ENCODE measurements around the gene NECTIN2.
A peak's percentile ranks its signal among the peaks of the same experiment; 100 is the strongest.

NECTIN2 gene

GRCh38 chr19:44889830-44890365 lies 43.8 kb downstream of the NECTIN2 start:
- H3K9ac ChIP-seq (ENCODE audit: low read length) = peak overlapping the region; percentile 71
- TF ChIP-seq CTCF (IDR thresholded peaks at IDR 0.05; ENCODE audit: low read depth, low read length) = no peak
- no peak for TF ChIP-seq EZH2phosphoT487 (IDR thresholded peaks at IDR 0.05; ENCODE audit: low read depth)
- peak overlapping the region; percentile 80 for H3K4me3 ChIP-seq (ENCODE audit: low read length)
- H3K36me3 ChIP-seq (replicated peaks; ENCODE audit: low read depth, low read length) = peaks cover 22% of the 10 kb centered on the region
- H3K9me3 ChIP-seq (ENCODE audit: insufficient read depth, low read length) = no peaks in the 10 kb centered on the region
- peak overlapping the region; percentile 79 for H2AFZ ChIP-seq (ENCODE audit: low read depth, low read length)
- peaks cover 39% of the 10 kb centered on the region for H3K79me2 ChIP-seq (ENCODE audit: low read length)
- peak overlapping the region; percentile 76 for H3K27ac ChIP-seq (ENCODE audit: low read length)
- H3K4me2 ChIP-seq (ENCODE audit: low read length) = peak overlapping the region; percentile 81
- peaks cover 7% of the 10 kb centered on the region; the same call in 1 of the 2 replicates for H4K20me1 ChIP-seq (ENCODE audit: insufficient read depth, low read length)
- no peaks in the 10 kb centered on the region for H3K27me3 ChIP-seq (ENCODE audit: low read depth, low read length)
- H3K4me1 ChIP-seq (ENCODE audit: low read length) = peaks cover 23% of the 10 kb centered on the region

GRCh38 chr19:44890366-44891015 lies 44.4 kb downstream of the NECTIN2 start:
- peak overlapping the region; percentile 71 for H3K9ac ChIP-seq (ENCODE audit: low read length)
- peaks cover 23% of the 10 kb centered on the region for H3K4me1 ChIP-seq (ENCODE audit: low read length)
- peak overlapping the region; percentile 76 for H3K27ac ChIP-seq (ENCODE audit: low read length)
- TF ChIP-seq CTCF (IDR thresholded peaks at IDR 0.05; ENCODE audit: low read depth, low read length) = no peak
- TF ChIP-seq EZH2phosphoT487 (IDR thresholded peaks at IDR 0.05; ENCODE audit: low read depth) = no peak
- H2AFZ ChIP-seq (ENCODE audit: low read depth, low read length) = peak overlapping the region; percentile 79
- peak overlapping the region; percentile 80 for H3K4me3 ChIP-seq (ENCODE audit: low read length)
- no peaks in the 10 kb centered on the region for H3K27me3 ChIP-seq (ENCODE audit: low read depth, low read length)
- H3K79me2 ChIP-seq (ENCODE audit: low read length) = peaks cover 39% of the 10 kb centered on the region
- peaks cover 7% of the 10 kb centered on the region; the same call in 1 of the 2 replicates for H4K20me1 ChIP-seq (ENCODE audit: insufficient read depth, low read length)
- no peaks in the 10 kb centered on the region for H3K9me3 ChIP-seq (ENCODE audit: insufficient read depth, low read length)
- H3K36me3 ChIP-seq (replicated peaks; ENCODE audit: low read depth, low read length) = peaks cover 26% of the 10 kb centered on the region
- H3K4me2 ChIP-seq (ENCODE audit: low read length) = peak overlapping the region; percentile 81

DNA sequence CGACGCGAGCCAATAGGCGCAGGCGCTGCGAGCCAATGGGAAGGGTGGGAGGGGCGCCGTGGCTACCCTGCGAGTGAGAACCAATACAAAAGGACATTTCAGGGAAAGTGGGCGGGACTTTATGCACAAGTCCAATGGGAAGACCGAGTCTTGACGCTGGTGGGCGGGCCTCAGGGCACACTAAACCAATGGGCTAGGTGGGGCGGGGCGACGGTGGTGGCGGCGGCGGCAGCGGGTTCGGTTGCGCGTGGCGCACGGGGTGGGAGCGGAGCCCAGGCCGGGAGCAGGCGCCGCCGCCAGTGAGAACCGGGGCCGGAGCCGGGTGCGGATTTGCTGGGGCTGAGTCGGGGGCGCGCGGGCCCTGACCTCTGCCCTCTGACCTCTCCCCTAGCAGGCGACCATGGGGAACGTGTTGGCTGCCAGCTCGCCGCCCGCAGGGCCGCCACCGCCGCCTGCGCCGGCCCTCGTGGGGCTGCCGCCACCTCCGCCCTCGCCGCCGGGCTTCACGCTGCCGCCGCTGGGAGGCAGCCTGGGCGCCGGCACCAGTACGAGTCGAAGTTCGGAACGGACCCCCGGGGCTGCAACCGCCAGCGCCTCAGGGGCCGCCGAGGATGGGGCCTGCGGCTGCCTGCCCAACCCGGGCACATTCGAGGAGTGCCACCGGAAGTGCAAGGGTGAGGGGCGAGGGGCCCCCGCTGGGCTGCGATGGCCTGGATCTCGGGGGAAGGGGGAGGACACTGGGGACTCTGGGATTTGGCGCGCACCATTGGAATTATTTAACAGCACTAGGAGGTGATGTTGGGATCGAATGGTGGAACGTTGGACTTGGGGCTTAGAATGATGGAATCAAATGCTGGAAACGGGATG lies 45.2 kb downstream of the NECTIN2 start, which contains the start of gene TOMM40:
Gene TOMM40 (plus strand): TSS at position 239 of the 867 bp plus-strand sequence. CDS start 162 bp downstream, at position 401.
- Histone ChIP-seq H3K4me1 (ENCODE audit: low read length) (peaks cover 23% of the 10 kb centered on the region), H3K36me3 (replicated peaks; ENCODE audit: low read depth, low read length) (peaks cover 32% of the 10 kb centered on the region), H3K27ac (ENCODE audit: low read length) (peak within 1 kb of the TSS; percentile 76), H3K4me3 (ENCODE audit: low read length) (peak within 1 kb of the TSS; percentile 99), H2AFZ (ENCODE audit: low read depth, low read length) (peak within 1 kb of the TSS; percentile 79), H3K79me2 (ENCODE audit: low read length) (peaks cover 46% of the 10 kb centered on the region), H4K20me1 (ENCODE audit: insufficient read depth, low read length) (peaks cover 7% of the 10 kb centered on the region; the same call in 1 of the 2 replicates), H3K27me3 (ENCODE audit: low read depth, low read length) (no peaks in the 10 kb centered on the region), H3K4me2 (ENCODE audit: low read length) (peak within 1 kb of the TSS; percentile 100), H3K9ac (ENCODE audit: low read length) (peak within 1 kb of the TSS; percentile 98), H3K9me3 (ENCODE audit: insufficient read depth, low read length) (no peaks in the 10 kb centered on the region)
- TF ChIP-seq EZH2phosphoT487 (IDR thresholded peaks at IDR 0.05; ENCODE audit: low read depth) (no peak), CTCF (IDR thresholded peaks at IDR 0.05; ENCODE audit: low read depth, low read length) (no peak)
